B cell (primary cell): ENCODE data around the gene MAJIN. TPM values are rescaled to one million over a fixed set of nuclear protein-coding genes. Genes with fewer than 3 reads are reported as not detected.
"Not testable (repeated sequence)": the region's sequence is repeated elsewhere in the genome, so short reads cannot be mapped to it uniquely, and the experiment has no call there.

Source experiments
- ATAC-seq: fragments of 200-7000 bp; cut with Tn5 transposase; one replicate; pipeline ENCODE4 v1.10.0; 2021; ENCODE audit warnings: low read depth, mild to moderate bottlenecking, moderate number of reproducible peaks, moderate library complexity
- CTCF ChIA-PET: fragments of 350-600 bp; sonication (Branson Sonifier 250); formaldehyde crosslinking; loops from one replicate; lab custom pipeline; 2021; ENCODE audit warnings: antibody characterized with exemption, inconsistent platforms; lab: Charles Lee
- POLR2A ChIA-PET: fragments of 350-600 bp; sonication (Branson Sonifier 250); formaldehyde crosslinking; loops from one replicate; lab custom pipeline; 2021; ENCODE audit warnings: antibody characterized with exemption; lab: Charles Lee
- DNase-seq: peaks from one replicate; pipeline ENCODE4 v3.0.0; 2013
- H2AFZ ChIP-seq: 2 replicates; pipeline ENCODE4 v1.6.1; 2012; ENCODE audit warnings: mild to moderate bottlenecking, low read depth, low read length; ENCODE audit not compliant: insufficient read depth, poor library complexity, severe bottlenecking
- H3K27ac ChIP-seq, 2 donors: 1 replicate in 1 of 2; 2 replicates in 1 of 2; pipeline ENCODE4 v1.5.1; 2012 to 2013; ENCODE audit warnings: low read length in 2 of 2, mild to moderate bottlenecking in 2 of 2, moderate library complexity in 1 of 2
- H3K27me3 ChIP-seq, 4 experiments: fragments of 200-600 bp in 1 of 4; sonication (generic) in 1 of 4; replicated peaks in 1 of 4; 1 replicate in 2 of 4; 2 replicates in 2 of 4; pipeline versions ENCODE4 v1.6.1 to v1.7.0; 2013 to 2016; ENCODE audit warnings: low read length in 3 of 4, mild to moderate bottlenecking in 2 of 4, mixed read lengths in 1 of 4, moderate library complexity in 1 of 4; ENCODE audit not compliant: insufficient read depth in 4 of 4, control insufficient read depth in 3 of 4; ENCODE audit errors: control extremely low read depth in 1 of 4
- H3K36me3 ChIP-seq, 2 experiments: replicated peaks in 1 of 2; 1 replicate in 1 of 2; 2 replicates in 1 of 2; pipeline versions ENCODE4 v1.6.1 to v1.7.1; 2013; ENCODE audit warnings: low read length in 1 of 2; ENCODE audit not compliant: insufficient read depth in 2 of 2, control insufficient read depth in 1 of 2; ENCODE audit errors: control extremely low read depth in 1 of 2, extremely low read depth in 1 of 2
- H3K4me1 ChIP-seq, 2 donors: fragments of 200-600 bp in 1 of 2; sonication (generic) in 1 of 2; 1 replicate in 1 of 2; 2 replicates in 1 of 2; pipeline versions ENCODE4 v1.5.1 to v1.6.1; 2013 to 2017; ENCODE audit warnings: low read length in 2 of 2; ENCODE audit not compliant: control insufficient read depth in 2 of 2, insufficient read depth in 2 of 2
- H3K4me2 ChIP-seq: replicated peaks from 2 replicates; pipeline ENCODE3; 2012; ENCODE audit warnings: mild to moderate bottlenecking, low read depth, low read length; ENCODE audit not compliant: poor library complexity, severe bottlenecking
- H3K4me3 ChIP-seq, 5 experiments: fragments of 200-600 bp in 1 of 5; sonication (generic) in 1 of 5; 1 replicate in 3 of 5; 2 replicates in 2 of 5; pipeline versions ENCODE4 v1.5.1 to v1.7.0; 2011 to 2016; ENCODE audit warnings: low read length in 4 of 5, mild to moderate bottlenecking in 4 of 5, low read depth in 2 of 5, control low read depth in 1 of 5, moderate library complexity in 1 of 5; ENCODE audit not compliant: insufficient read depth in 1 of 5; ENCODE audit errors: control extremely low read depth in 1 of 5, extremely low read depth in 1 of 5
- H3K79me2 ChIP-seq: fragments of 200-600 bp; sonication (generic); one replicate; pipeline ENCODE4 v1.6.0; 2016; ENCODE audit warnings: low read length; ENCODE audit not compliant: control insufficient read depth, insufficient read depth
- H3K9ac ChIP-seq: fragments of 200-600 bp; sonication (generic); 2 replicates; pipeline ENCODE4 v1.6.1; 2017; ENCODE audit warnings: mild to moderate bottlenecking, low read length, moderate library complexity
- H3K9me3 ChIP-seq, 3 donors: one replicate each; pipeline versions ENCODE4 v1.6.1 to v1.7.1; 2013; ENCODE audit warnings: low read length in 2 of 3; ENCODE audit not compliant: control insufficient read depth in 2 of 3, insufficient read depth in 1 of 3; ENCODE audit errors: control extremely low read depth in 1 of 3
- H4K20me1 ChIP-seq: 2 replicates; pipeline ENCODE4 v1.6.0; 2012; ENCODE audit warnings: mild to moderate bottlenecking, low read length; ENCODE audit not compliant: insufficient read depth, control insufficient read depth, poor library complexity, severe bottlenecking
- H3K27ac Mint-ChIP-seq: one replicate; pipeline ENCODE4 v1.8.0; 2021; ENCODE audit warnings: mixed read lengths
- H3K27me3 Mint-ChIP-seq: one replicate; pipeline ENCODE4 v1.8.0; 2021; ENCODE audit warnings: mixed read lengths
- H3K4me1 Mint-ChIP-seq: one replicate; pipeline ENCODE4 v1.8.0; 2021; ENCODE audit warnings: mixed read lengths
- H3K4me3 Mint-ChIP-seq: one replicate; pipeline ENCODE4 v1.8.0; 2021; ENCODE audit warnings: mixed read lengths
- H3K9me3 Mint-ChIP-seq: one replicate; pipeline ENCODE4 v1.8.0; 2022; ENCODE audit warnings: mixed read lengths; ENCODE audit not compliant: insufficient read depth
- EZH2 ChIP-seq: IDR thresholded peaks from 2 replicates; pipeline ENCODE4 v1.6.1; 2012; ENCODE audit warnings: borderline replicate concordance, low read depth, mild to moderate bottlenecking, moderate library complexity, low read length; ENCODE audit not compliant: insufficient read depth, poor library complexity, severe bottlenecking
- WGBS: methylation state at CpG from one replicate; pipeline ENCODE4 v1.1.5; 2013; ENCODE audit warnings: missing lambda C conversion rate; ENCODE audit not compliant: insufficient coverage; 5-methylcytosine and 5-hydroxymethylcytosine counted together
- intact Hi-C: fragments of 100-400 bp; cut with micrococcal nuclease; formaldehyde crosslinking; loops from one replicate; pipeline ENCODE4 v1.10.0; 2022
- polyA plus RNA-seq: library from polyadenylated mRNA; depleted of rRNA; stranded (reverse); fragments of >200 nt; gene quantifications from 2 replicates; pipeline ENCODE4 v1.2.3, GENCODE V29; 2012
- total RNA-seq, 2 donors: library from RNA; stranded (reverse); fragments of 120-200 nt in 1 of 2; gene quantifications; 1 replicate in 1 of 2; 2 replicates in 1 of 2; pipeline versions ENCODE4 v1.2.3 to v1.2.4, GENCODE V29; 2013 to 2022

The MAJIN gene
- total and polyA plus RNA-seq, 2 donors (not counting 1 experiment from before 2014, with no cell fraction given), result 0.71 to 2.4 TPM

DNA sequence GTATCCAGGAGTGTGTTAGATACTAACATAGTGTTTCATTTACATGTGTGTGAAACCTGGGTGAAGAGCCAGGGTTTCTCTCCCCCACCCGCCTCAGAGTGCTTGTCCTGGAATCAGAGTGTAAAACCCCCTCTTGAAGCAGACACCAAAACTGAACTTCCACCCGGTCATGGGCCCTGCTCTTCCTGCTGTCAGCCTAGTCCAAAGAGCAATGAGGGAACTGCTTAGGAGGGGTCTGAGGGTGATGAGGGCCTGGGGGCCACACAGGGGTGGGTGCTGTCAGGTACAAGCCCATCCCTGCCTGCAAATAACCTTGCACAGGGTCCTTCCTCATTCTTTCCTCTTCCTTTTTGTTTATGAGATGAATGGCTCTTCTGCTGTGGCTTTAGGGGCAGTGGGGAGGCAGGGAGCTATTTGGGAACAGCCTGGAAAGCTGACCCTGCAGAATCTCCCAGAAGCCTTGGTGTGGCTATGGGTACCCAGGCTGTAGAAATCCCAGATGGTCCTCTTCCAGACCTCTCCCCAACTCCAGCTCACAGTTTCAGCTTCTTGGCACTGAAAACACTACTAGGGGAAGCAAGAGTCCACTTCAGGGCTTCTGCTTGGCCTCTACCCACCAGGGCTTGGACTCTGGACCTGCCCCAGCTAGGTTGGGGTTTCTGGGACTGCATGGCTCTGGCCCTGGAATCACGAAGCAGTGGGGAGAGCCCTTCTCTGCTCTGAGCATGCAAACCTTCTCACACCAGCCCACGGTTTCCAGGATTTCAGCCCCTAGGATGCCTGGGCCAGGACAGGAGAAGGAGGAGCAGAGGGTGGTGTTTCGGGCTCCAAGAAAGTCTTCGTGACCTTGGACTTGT lies 16.3 kb upstream of the MAJIN start:
- H3K27me3 Mint-ChIP-seq, result no peaks in the 10 kb centered on the region
- peaks cover 0 to 4% (median 0%) of the 10 kb centered on the region in 3 donors for H3K9me3 ChIP-seq
- no peak overlapping the region for H3K4me3 ChIP-seq
- no peak for TF ChIP-seq EZH2
- H2AFZ ChIP-seq, result no peak overlapping the region
- no peak for ATAC-seq
- CTCF ChIA-PET, result interaction anchor here (1.2 kb wide), 1 partner anchor 9 kb away, joined by 5 read pairs; the partner anchor contains the start of gene BATF2
- intact Hi-C loops, result no loop called here
- no peak overlapping the region for H3K27ac ChIP-seq
- peak overlapping the region; percentile 76 for H3K27ac Mint-ChIP-seq
- peak overlapping the region; percentile 4 for H3K4me2 ChIP-seq
- H3K4me3 Mint-ChIP-seq, result no peak overlapping the region
- no peak for DNase-seq
- no peaks in the 10 kb centered on the region for H3K79me2 ChIP-seq
- no peaks in the 10 kb centered on the region for H3K27me3 ChIP-seq
- no peaks in the 10 kb centered on the region for H3K36me3 ChIP-seq
- H4K20me1 ChIP-seq, result no peaks in the 10 kb centered on the region
- H3K4me1 ChIP-seq, result peaks cover 52 to 65% of the 10 kb centered on the region in 2 donors
- POLR2A ChIA-PET, result interaction anchor here (0.5 kb wide), 1 partner anchor 185 kb away, joined by 4 read pairs; no protein-coding TSS in a partner anchor
- H3K9ac ChIP-seq, result no peak overlapping the region
- H3K4me1 Mint-ChIP-seq, result peaks cover 55% of the 10 kb centered on the region
- WGBS, result 98% methylated on average over 4 of the region's 6 CpGs
- H3K9me3 Mint-ChIP-seq, result no peaks in the 10 kb centered on the region

DNA sequence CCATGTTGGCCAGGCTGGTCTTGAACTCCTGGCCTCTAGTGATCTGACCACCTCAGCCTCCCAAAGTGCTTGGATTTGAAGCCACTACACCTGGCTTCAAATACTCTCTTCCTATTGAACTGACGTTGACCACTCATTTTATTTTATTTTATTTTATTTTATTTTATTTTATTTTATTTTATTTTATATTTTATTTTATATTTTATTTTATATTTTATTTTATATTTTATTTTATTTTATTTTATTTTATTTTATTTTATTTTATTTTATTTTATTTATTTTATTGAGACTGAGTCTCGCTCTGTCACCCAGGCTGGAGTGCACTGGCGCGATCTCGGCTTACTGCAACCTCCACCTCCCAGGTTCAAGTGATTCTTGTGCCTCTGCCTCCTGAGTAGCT lies 11.4 kb upstream of the MAJIN start:
- H3K9me3 Mint-ChIP-seq, H2AFZ ChIP-seq, H3K4me3 ChIP-seq, ATAC-seq, H3K9ac ChIP-seq, intact Hi-C loops, H3K27me3 ChIP-seq, POLR2A ChIA-PET, H4K20me1 ChIP-seq, H3K79me2 ChIP-seq, H3K9me3 ChIP-seq, H3K27ac Mint-ChIP-seq, H3K27ac ChIP-seq, H3K36me3 ChIP-seq, H3K4me2 ChIP-seq, DNase-seq, H3K4me3 Mint-ChIP-seq, H3K27me3 Mint-ChIP-seq, CTCF ChIA-PET: not testable (repeated sequence)
- H3K4me1 Mint-ChIP-seq, result peaks cover 24% of the 10 kb centered on the region
- peaks cover 22 to 32% of the 10 kb centered on the region in 2 donors for H3K4me1 ChIP-seq
- no CpG with 5 or more reads among the region's 5 CpGs for WGBS
